ENCODE results near the gene BPIFB2. TPM values are rescaled to one million over a fixed set of nuclear protein-coding genes. Genes with fewer than 3 reads are reported as not detected.
"Not testable (repeated sequence)": the region's sequence is repeated elsewhere in the genome, so short reads cannot be mapped to it uniquely, and the experiment has no call there.

The BPIFB2 gene
- polyA plus RNA-seq, 1 donor from 2014 or later = not detected

GRCh38 chr20:32972181-32973076 lies 35.1 kb upstream of the BPIFB2 start:
- no peak overlapping the region for H2AFZ ChIP-seq (ENCODE audit: low read depth, low read length)
- no peak overlapping the region for H3K4me2 ChIP-seq (ENCODE audit: low read length)
- TF ChIP-seq POLR2AphosphoS5 (IDR thresholded peaks at IDR 0.05) (no peak), EZH2 (IDR thresholded peaks at IDR 0.05; ENCODE audit: borderline replicate concordance, insufficient read depth, low read length, poor library complexity, severe bottlenecking) (no peak), EP300 (conservative IDR thresholded peaks at IDR 0.05; ENCODE audit: poor library complexity, severe bottlenecking) (no peak), SMC3 (conservative IDR thresholded peaks at IDR 0.05; ENCODE audit: poor library complexity) (no peak), RAD21 (conservative IDR thresholded peaks at IDR 0.05) (no peak), MXI1 (conservative IDR thresholded peaks at IDR 0.05; ENCODE audit: poor library complexity, severe bottlenecking) (no peak), TAF1 (IDR thresholded peaks at IDR 0.05; ENCODE audit: low read depth) (no peak)
- TF ChIP-seq, protein P1, sequence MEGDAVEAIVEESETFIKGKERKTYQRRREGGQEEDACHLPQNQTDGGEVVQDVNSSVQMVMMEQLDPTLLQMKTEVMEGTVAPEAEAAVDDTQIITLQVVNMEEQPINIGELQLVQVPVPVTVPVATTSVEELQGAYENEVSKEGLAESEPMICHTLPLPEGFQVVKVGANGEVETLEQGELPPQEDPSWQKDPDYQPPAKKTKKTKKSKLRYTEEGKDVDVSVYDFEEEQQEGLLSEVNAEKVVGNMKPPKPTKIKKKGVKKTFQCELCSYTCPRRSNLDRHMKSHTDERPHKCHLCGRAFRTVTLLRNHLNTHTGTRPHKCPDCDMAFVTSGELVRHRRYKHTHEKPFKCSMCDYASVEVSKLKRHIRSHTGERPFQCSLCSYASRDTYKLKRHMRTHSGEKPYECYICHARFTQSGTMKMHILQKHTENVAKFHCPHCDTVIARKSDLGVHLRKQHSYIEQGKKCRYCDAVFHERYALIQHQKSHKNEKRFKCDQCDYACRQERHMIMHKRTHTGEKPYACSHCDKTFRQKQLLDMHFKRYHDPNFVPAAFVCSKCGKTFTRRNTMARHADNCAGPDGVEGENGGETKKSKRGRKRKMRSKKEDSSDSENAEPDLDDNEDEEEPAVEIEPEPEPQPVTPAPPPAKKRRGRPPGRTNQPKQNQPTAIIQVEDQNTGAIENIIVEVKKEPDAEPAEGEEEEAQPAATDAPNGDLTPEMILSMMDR (IDR thresholded peaks at IDR 0.05; ENCODE audit: poor library complexity, severe bottlenecking) = no peak
- TF ChIP-seq, protein P2, sequence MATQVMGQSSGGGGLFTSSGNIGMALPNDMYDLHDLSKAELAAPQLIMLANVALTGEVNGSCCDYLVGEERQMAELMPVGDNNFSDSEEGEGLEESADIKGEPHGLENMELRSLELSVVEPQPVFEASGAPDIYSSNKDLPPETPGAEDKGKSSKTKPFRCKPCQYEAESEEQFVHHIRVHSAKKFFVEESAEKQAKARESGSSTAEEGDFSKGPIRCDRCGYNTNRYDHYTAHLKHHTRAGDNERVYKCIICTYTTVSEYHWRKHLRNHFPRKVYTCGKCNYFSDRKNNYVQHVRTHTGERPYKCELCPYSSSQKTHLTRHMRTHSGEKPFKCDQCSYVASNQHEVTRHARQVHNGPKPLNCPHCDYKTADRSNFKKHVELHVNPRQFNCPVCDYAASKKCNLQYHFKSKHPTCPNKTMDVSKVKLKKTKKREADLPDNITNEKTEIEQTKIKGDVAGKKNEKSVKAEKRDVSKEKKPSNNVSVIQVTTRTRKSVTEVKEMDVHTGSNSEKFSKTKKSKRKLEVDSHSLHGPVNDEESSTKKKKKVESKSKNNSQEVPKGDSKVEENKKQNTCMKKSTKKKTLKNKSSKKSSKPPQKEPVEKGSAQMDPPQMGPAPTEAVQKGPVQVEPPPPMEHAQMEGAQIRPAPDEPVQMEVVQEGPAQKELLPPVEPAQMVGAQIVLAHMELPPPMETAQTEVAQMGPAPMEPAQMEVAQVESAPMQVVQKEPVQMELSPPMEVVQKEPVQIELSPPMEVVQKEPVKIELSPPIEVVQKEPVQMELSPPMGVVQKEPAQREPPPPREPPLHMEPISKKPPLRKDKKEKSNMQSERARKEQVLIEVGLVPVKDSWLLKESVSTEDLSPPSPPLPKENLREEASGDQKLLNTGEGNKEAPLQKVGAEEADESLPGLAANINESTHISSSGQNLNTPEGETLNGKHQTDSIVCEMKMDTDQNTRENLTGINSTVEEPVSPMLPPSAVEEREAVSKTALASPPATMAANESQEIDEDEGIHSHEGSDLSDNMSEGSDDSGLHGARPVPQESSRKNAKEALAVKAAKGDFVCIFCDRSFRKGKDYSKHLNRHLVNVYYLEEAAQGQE (IDR thresholded peaks at IDR 0.05; ENCODE audit: borderline replicate concordance) = no peak

DNA sequence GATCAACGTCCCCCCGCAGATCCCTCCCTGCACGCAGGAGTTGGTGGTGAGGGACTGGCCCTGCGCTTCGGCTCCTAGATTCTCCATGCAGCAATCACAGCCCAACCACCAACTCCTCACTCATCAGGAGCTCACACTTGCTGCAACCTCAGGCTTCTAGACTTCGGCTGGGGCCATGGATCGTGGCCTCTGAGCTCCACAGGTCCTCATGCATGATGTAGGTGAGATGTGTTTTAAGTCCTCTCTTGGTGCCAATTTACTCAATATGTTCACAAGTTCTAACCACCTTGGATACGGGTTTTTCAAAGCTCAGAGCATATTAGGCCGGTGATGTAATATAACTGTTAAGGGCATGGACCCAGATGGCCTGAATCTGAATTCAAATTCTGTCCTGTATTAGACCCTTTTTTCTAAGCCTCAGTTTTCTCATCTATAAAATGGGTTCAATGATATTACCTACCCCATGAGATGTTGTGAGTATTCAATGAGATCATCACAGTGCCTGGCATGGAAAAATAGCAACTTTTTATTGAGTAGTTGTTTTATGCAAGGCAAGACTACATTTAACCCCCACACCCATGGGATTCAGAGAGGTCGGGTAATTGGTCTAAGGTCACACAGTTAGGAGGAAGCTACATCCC lies 34.3 kb upstream of the BPIFB2 start:
- Histone ChIP-seq H4K20me1 (ENCODE audit: insufficient read depth) (no peaks in the 10 kb centered on the region), H2AFZ (ENCODE audit: low read depth, low read length) (no peak overlapping the region), H3K27ac (ENCODE audit: low read length) (no peak overlapping the region), H3K79me2 (replicated peaks; ENCODE audit: insufficient read depth, low read length) (no peaks in the 10 kb centered on the region), H3F3A (ENCODE audit: insufficient read depth, low read length, poor library complexity, severe bottlenecking) (no peaks in the 10 kb centered on the region), H3K27me3 (ENCODE audit: insufficient read depth, low read depth, low read length) (no peaks in the 10 kb centered on the region), H3K9me2 (ENCODE audit: insufficient read depth, low read length) (no peaks in the 10 kb centered on the region), H3K9me3 (ENCODE audit: low read length) (no peaks in the 10 kb centered on the region), H3K36me3 (ENCODE audit: insufficient read depth, low read length) (no peaks in the 10 kb centered on the region), H3K4me3 (ENCODE audit: low read length) (no peak overlapping the region), H3K4me2 (ENCODE audit: low read length) (no peak overlapping the region), H3K9ac (ENCODE audit: low read length) (no peak overlapping the region)
- TF ChIP-seq POLR2AphosphoS5 (IDR thresholded peaks at IDR 0.05) = no peak
- TF ChIP-seq, protein P2 (IDR thresholded peaks at IDR 0.05; ENCODE audit: borderline replicate concordance) = no peak

More at GRCh38 chr20:32972181-32973076, 35.1 kb upstream of the BPIFB2 start:
- H3K9me3 ChIP-seq (ENCODE audit: low read length) = no peaks in the 10 kb centered on the region
- no peaks in the 10 kb centered on the region for H3K36me3 ChIP-seq (ENCODE audit: insufficient read depth, low read length)
- no peaks in the 10 kb centered on the region for H3K79me2 ChIP-seq (replicated peaks; ENCODE audit: insufficient read depth, low read length)
- H3K27ac ChIP-seq (ENCODE audit: low read length) = no peak overlapping the region
- no peaks in the 10 kb centered on the region for H3F3A ChIP-seq (ENCODE audit: insufficient read depth, low read length, poor library complexity, severe bottlenecking)
- no peak overlapping the region for H3K4me3 ChIP-seq (ENCODE audit: low read length)
- no peak overlapping the region for H3K9ac ChIP-seq (ENCODE audit: low read length)
- no peaks in the 10 kb centered on the region for H3K9me2 ChIP-seq (ENCODE audit: insufficient read depth, low read length)
- no peaks in the 10 kb centered on the region for H4K20me1 ChIP-seq (ENCODE audit: insufficient read depth)
- no peaks in the 10 kb centered on the region for H3K27me3 ChIP-seq (ENCODE audit: insufficient read depth, low read depth, low read length)

GRCh38 chr20:32974204-32975064 lies 33.1 kb upstream of the BPIFB2 start:
- H3F3A ChIP-seq (ENCODE audit: insufficient read depth, low read length, poor library complexity, severe bottlenecking); H3K27me3 ChIP-seq (ENCODE audit: insufficient read depth, low read depth, low read length); H2AFZ ChIP-seq (ENCODE audit: low read depth, low read length); H3K4me2 ChIP-seq (ENCODE audit: low read length); H3K4me3 ChIP-seq (ENCODE audit: low read length); H3K9ac ChIP-seq (ENCODE audit: low read length); H3K79me2 ChIP-seq (replicated peaks; ENCODE audit: insufficient read depth, low read length); H3K27ac ChIP-seq (ENCODE audit: low read length); H3K36me3 ChIP-seq (ENCODE audit: insufficient read depth, low read length); H3K9me2 ChIP-seq (ENCODE audit: insufficient read depth, low read length); H4K20me1 ChIP-seq (ENCODE audit: insufficient read depth); H3K9me3 ChIP-seq (ENCODE audit: low read length): not testable (repeated sequence)

Data from neural cell (in vitro differentiated cells).